Measurements from ENCODE around the gene ZNF594. TPM values are rescaled to one million over a fixed set of nuclear protein-coding genes. Genes with fewer than 3 reads are reported as not detected.
"Not testable (repeated sequence)": the region's sequence is repeated elsewhere in the genome, so short reads cannot be mapped to it uniquely, and the experiment has no call there.

ZNF594 gene
- total RNA-seq, 2 donors from 2014 or later = 3.9 to 5.5 TPM

GRCh38 chr17:5138198-5138544, 53.5 kb downstream of the ZNF594 start:
- ATAC-seq; H3K27ac Mint-ChIP-seq; H3K4me1 Mint-ChIP-seq; H3K4me3 Mint-ChIP-seq; DNase-seq; H3K36me3 Mint-ChIP-seq (ENCODE audit: low read depth); H3K9me3 ChIP-seq (ENCODE audit: control insufficient read depth, low read length, poor library complexity, severe bottlenecking): not testable (repeated sequence)
- H3K27me3 Mint-ChIP-seq = peaks cover 10% of the 10 kb centered on the region

- not testable (repeated sequence) for ATAC-seq; H3K4me3 Mint-ChIP-seq; H3K4me1 Mint-ChIP-seq; H3K9me3 ChIP-seq (ENCODE audit: control insufficient read depth, low read length, poor library complexity, severe bottlenecking); H3K27ac Mint-ChIP-seq; H3K36me3 Mint-ChIP-seq (ENCODE audit: low read depth); DNase-seq
- H3K27me3 Mint-ChIP-seq = peaks cover 10% of the 10 kb centered on the region
Measured at GRCh38 chr17:5137511-5138197, 54.0 kb downstream of the ZNF594 start.

GRCh38 chr17:5136580-5137412, 54.9 kb downstream of the ZNF594 start:
- H3K4me1 Mint-ChIP-seq; DNase-seq; H3K27ac Mint-ChIP-seq; H3K4me3 Mint-ChIP-seq; H3K36me3 Mint-ChIP-seq (ENCODE audit: low read depth); H3K9me3 ChIP-seq (ENCODE audit: control insufficient read depth, low read length, poor library complexity, severe bottlenecking); ATAC-seq: not testable (repeated sequence)
- peaks cover 10% of the 10 kb centered on the region for H3K27me3 Mint-ChIP-seq

- peaks cover 10% of the 10 kb centered on the region for H3K27me3 Mint-ChIP-seq
- H3K4me1 Mint-ChIP-seq = peaks cover 4% of the 10 kb centered on the region
- no peak overlapping the region for H3K4me3 Mint-ChIP-seq
- H3K9me3 ChIP-seq (ENCODE audit: control insufficient read depth, low read length, poor library complexity, severe bottlenecking) = no peaks in the 10 kb centered on the region
- ATAC-seq (no peak), DNase-seq (no peak)
- no peaks in the 10 kb centered on the region for H3K36me3 Mint-ChIP-seq (ENCODE audit: low read depth)
- H3K27ac Mint-ChIP-seq = no peak overlapping the region
Measured at GRCh38 chr17:5135726-5136579, 55.7 kb downstream of the ZNF594 start.

- H3K27ac Mint-ChIP-seq; H3K4me1 Mint-ChIP-seq; H3K4me3 Mint-ChIP-seq; H3K9me3 ChIP-seq (ENCODE audit: control insufficient read depth, low read length, poor library complexity, severe bottlenecking); ATAC-seq; H3K36me3 Mint-ChIP-seq (ENCODE audit: low read depth); DNase-seq: not testable (repeated sequence)
- H3K27me3 Mint-ChIP-seq = peaks cover 10% of the 10 kb centered on the region
Measured at GRCh38 chr17:5135131-5135712, 56.4 kb downstream of the ZNF594 start.

- not testable (repeated sequence) for H3K4me1 Mint-ChIP-seq; H3K36me3 Mint-ChIP-seq (ENCODE audit: low read depth); H3K27ac Mint-ChIP-seq; H3K9me3 ChIP-seq (ENCODE audit: control insufficient read depth, low read length, poor library complexity, severe bottlenecking); DNase-seq; H3K4me3 Mint-ChIP-seq; ATAC-seq
- H3K27me3 Mint-ChIP-seq = peaks cover 10% of the 10 kb centered on the region
Measured at GRCh38 chr17:5134571-5134970, 57.1 kb downstream of the ZNF594 start.

- not testable (repeated sequence) for H3K4me1 Mint-ChIP-seq; H3K27ac Mint-ChIP-seq; H3K36me3 Mint-ChIP-seq (ENCODE audit: low read depth); H3K4me3 Mint-ChIP-seq; DNase-seq; H3K9me3 ChIP-seq (ENCODE audit: control insufficient read depth, low read length, poor library complexity, severe bottlenecking); ATAC-seq
- peaks cover 10% of the 10 kb centered on the region for H3K27me3 Mint-ChIP-seq
Measured at GRCh38 chr17:5133961-5134360, 57.7 kb downstream of the ZNF594 start.

GRCh38 chr17:5133311-5133710, 58.4 kb downstream of the ZNF594 start:
- Mint-ChIP-seq H3K27me3 (peaks cover 10% of the 10 kb centered on the region), H3K27ac (no peak overlapping the region), H3K36me3 (ENCODE audit: low read depth) (no peaks in the 10 kb centered on the region), H3K4me1 (peaks cover 4% of the 10 kb centered on the region), H3K4me3 (no peak overlapping the region)
- DNase-seq (no peak), ATAC-seq (no peak)
- no peaks in the 10 kb centered on the region for H3K9me3 ChIP-seq (ENCODE audit: control insufficient read depth, low read length, poor library complexity, severe bottlenecking)

- not testable (repeated sequence) for H3K4me1 Mint-ChIP-seq; H3K9me3 ChIP-seq (ENCODE audit: control insufficient read depth, low read length, poor library complexity, severe bottlenecking); ATAC-seq; H3K27ac Mint-ChIP-seq; DNase-seq; H3K36me3 Mint-ChIP-seq (ENCODE audit: low read depth); H3K4me3 Mint-ChIP-seq
- H3K27me3 Mint-ChIP-seq = peaks cover 10% of the 10 kb centered on the region
Measured at GRCh38 chr17:5132503-5133225, 59.0 kb downstream of the ZNF594 start.

GRCh38 chr17:5131799-5132502, 59.7 kb downstream of the ZNF594 start:
- not testable (repeated sequence) for ATAC-seq; H3K9me3 ChIP-seq (ENCODE audit: control insufficient read depth, low read length, poor library complexity, severe bottlenecking); DNase-seq; H3K27ac Mint-ChIP-seq; H3K36me3 Mint-ChIP-seq (ENCODE audit: low read depth); H3K4me3 Mint-ChIP-seq; H3K4me1 Mint-ChIP-seq
- H3K27me3 Mint-ChIP-seq = peaks cover 18% of the 10 kb centered on the region

- DNase-seq (no peak), ATAC-seq (no peak)
- Mint-ChIP-seq H3K4me1 (peaks cover 4% of the 10 kb centered on the region), H3K27me3 (peaks cover 23% of the 10 kb centered on the region), H3K36me3 (ENCODE audit: low read depth) (peaks cover 2% of the 10 kb centered on the region), H3K27ac (no peak overlapping the region), H3K4me3 (no peak overlapping the region)
- no peaks in the 10 kb centered on the region for H3K9me3 ChIP-seq (ENCODE audit: control insufficient read depth, low read length, poor library complexity, severe bottlenecking)
Measured at GRCh38 chr17:5131146-5131715, 60.4 kb downstream of the ZNF594 start.

- H3K27ac Mint-ChIP-seq; H3K4me1 Mint-ChIP-seq; H3K36me3 Mint-ChIP-seq (ENCODE audit: low read depth); H3K9me3 ChIP-seq (ENCODE audit: control insufficient read depth, low read length, poor library complexity, severe bottlenecking); DNase-seq; ATAC-seq; H3K4me3 Mint-ChIP-seq: not testable (repeated sequence)
- H3K27me3 Mint-ChIP-seq = peaks cover 28% of the 10 kb centered on the region
Measured at GRCh38 chr17:5130687-5131086, 61.0 kb downstream of the ZNF594 start.
